Fibroblast of lung (primary cell): Measurements from ENCODE around the gene LMO4. TPM values are rescaled to one million over a fixed set of nuclear protein-coding genes. Genes with fewer than 3 reads are reported as not detected.

Experiments
- DNase-seq, 2 donors: peaks; one replicate each; pipeline versions ENCODE4 v3.0.0 to v3.0.0-alpha.2; 2010; ENCODE audit warnings: low read depth in 2 of 2
- H2AFZ ChIP-seq: 2 replicates; pipeline ENCODE4 v1.5.1; 2012; ENCODE audit warnings: low read length, control low read depth, inconsistent platforms
- H3K27ac ChIP-seq: 2 replicates; pipeline ENCODE4 v1.5.1; 2011; ENCODE audit warnings: low read length, control low read depth; ENCODE audit not compliant: insufficient read depth
- H3K27me3 ChIP-seq: 2 replicates; pipeline ENCODE4 v1.5.1; 2011; ENCODE audit warnings: mild to moderate bottlenecking, low read length; ENCODE audit not compliant: control insufficient read depth, insufficient read depth
- H3K36me3 ChIP-seq: 2 replicates; pipeline ENCODE4 v1.5.1; 2011; ENCODE audit warnings: low read length; ENCODE audit not compliant: control insufficient read depth, insufficient read depth
- H3K4me1 ChIP-seq: 2 replicates; pipeline ENCODE4 v1.5.1; 2011; ENCODE audit warnings: low read length; ENCODE audit not compliant: control insufficient read depth, insufficient read depth; ENCODE audit errors: extremely low read depth
- H3K4me2 ChIP-seq: 2 replicates; pipeline ENCODE4 v1.5.1; 2011; ENCODE audit warnings: low read length, control low read depth; ENCODE audit not compliant: insufficient read depth; ENCODE audit errors: extremely low read depth
- H3K4me3 ChIP-seq, 4 experiments: fragments of 200-600 bp in 1 of 4; sonication (generic) in 1 of 4; replicated peaks in 1 of 4; 2 replicates each; pipeline ENCODE4 v1.5.1; 2011 to 2016; ENCODE audit warnings: low read length in 4 of 4, low read depth in 3 of 4, mild to moderate bottlenecking in 3 of 4, control low read depth in 2 of 4, inconsistent platforms in 1 of 4, mixed read lengths in 1 of 4; ENCODE audit not compliant: insufficient read depth in 1 of 4; ENCODE audit errors: control extremely low read depth in 1 of 4
- H3K79me2 ChIP-seq: 2 replicates; pipeline ENCODE4 v1.5.1; 2012; ENCODE audit warnings: mild to moderate bottlenecking, low read length, inconsistent platforms; ENCODE audit not compliant: control insufficient read depth, insufficient read depth
- H3K9ac ChIP-seq: 2 replicates; pipeline ENCODE4 v1.5.1; 2011; ENCODE audit warnings: mild to moderate bottlenecking, low read length, control low read depth; ENCODE audit not compliant: insufficient read depth
- H3K9me3 ChIP-seq: 2 replicates; pipeline ENCODE4 v1.5.1; 2012; ENCODE audit warnings: low read depth, low read length; ENCODE audit not compliant: control insufficient read depth, insufficient read depth
- H4K20me1 ChIP-seq: 2 replicates; pipeline ENCODE4 v1.5.1; 2011; ENCODE audit warnings: low read length; ENCODE audit not compliant: control insufficient read depth, insufficient read depth; ENCODE audit errors: extremely low read depth
- CTCF ChIP-seq, 2 donors: IDR thresholded peaks in 1 of 2; conservative IDR thresholded peaks in 1 of 2; 1 replicate in 1 of 2; 2 replicates in 1 of 2; pipeline ENCODE4 v1.5.1; 2011 to 2012; ENCODE audit warnings: low read length in 2 of 2, control low read depth in 1 of 2, inconsistent platforms in 1 of 2, low read depth in 1 of 2, mild to moderate bottlenecking in 1 of 2
- EZH2 ChIP-seq: IDR thresholded peaks from 2 replicates; pipeline ENCODE4 v1.5.1; 2012; ENCODE audit warnings: low read length, control low read depth, mild to moderate bottlenecking; ENCODE audit errors: missing control alignments
- polyA plus RNA-seq, 2 donors: library from polyadenylated mRNA; depleted of rRNA in 1 of 2; stranded (reverse) in 1 of 2; unstranded in 1 of 2; fragments of >200 nt; gene quantifications; 2 replicates each; pipeline ENCODE4 v1.2.1, GENCODE V29; 2011 to 2012; ENCODE audit warnings: missing spikeins in 1 of 2
- total RNA-seq: library from RNA; depleted of rRNA; stranded (reverse); fragments of >200 nt; gene quantifications from 2 replicates; pipeline ENCODE4 v1.2.1, GENCODE V29; 2014

The LMO4 gene
- total and polyA plus RNA-seq, 2 donors (not counting 1 experiment from before 2014, with no cell fraction given) = 61.9 to 91.4 TPM

DNA sequence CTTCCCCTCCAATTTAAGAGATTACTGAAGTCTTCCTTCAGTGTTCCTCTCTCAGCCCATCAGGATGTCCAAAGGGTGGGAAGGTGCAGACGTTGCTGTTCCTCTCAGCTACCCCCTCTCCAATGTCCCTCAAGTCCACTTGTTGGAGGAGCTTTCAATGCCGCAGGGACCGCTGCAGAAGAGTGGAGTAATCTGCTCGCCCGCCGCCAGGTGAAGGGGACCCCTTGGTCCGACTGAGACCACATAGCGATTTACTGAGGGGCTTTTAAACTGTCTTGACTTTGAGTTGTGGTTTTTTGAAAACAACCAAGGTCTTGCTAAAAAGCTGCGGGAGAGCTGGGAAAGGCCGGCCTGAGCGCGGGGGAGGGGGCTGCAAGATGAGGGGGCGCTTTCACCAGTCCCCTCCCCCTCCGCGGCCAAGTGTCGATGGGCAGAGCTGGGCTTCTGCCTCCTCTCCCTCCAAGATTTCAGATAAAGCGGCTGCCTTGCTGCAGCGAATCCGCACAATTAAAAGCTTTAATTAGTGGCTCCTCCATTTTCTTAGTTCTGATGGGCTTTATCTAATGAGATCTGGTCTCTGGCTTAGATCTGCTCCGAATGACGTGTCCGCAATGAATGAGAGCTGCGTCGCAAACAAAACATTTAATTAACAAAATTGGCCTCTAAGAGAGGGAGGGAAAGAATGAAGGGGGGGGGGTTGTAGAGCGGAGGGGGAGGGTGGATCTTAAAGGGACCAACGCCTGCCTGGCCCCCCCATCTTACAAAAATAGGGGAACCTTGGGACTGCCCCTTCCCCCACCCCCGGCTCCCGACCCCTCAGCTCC lies 5.9 kb downstream of the LMO4 start:
- DNase-seq = peak; percentile 39 to 42
- peak overlapping the region; percentile 62 to 87 (median 78) for H3K4me3 ChIP-seq
- no peak overlapping the region for H2AFZ ChIP-seq
- peak overlapping the region; percentile 100 for H3K4me2 ChIP-seq
- H3K4me1 ChIP-seq = peaks cover 2% of the 10 kb centered on the region
- no peaks in the 10 kb centered on the region for H3K27me3 ChIP-seq
- peaks cover 95% of the 10 kb centered on the region for H3K79me2 ChIP-seq
- peak overlapping the region; percentile 77 for H3K9ac ChIP-seq
- H3K27ac ChIP-seq = peak overlapping the region; percentile 78
- H3K9me3 ChIP-seq = no peaks in the 10 kb centered on the region
- H4K20me1 ChIP-seq = peaks cover 2% of the 10 kb centered on the region
- TF ChIP-seq EZH2 (no peak), CTCF (conservative IDR thresholded peaks at IDR 0.05 in 1 of 2, IDR thresholded peaks at IDR 0.05 in 1 of 2; ENCODE audit: low read depth in 1 of 2, low read length in 2 of 2) (peak in 1 of 2 donors; percentile 23)
- H3K36me3 ChIP-seq = no peaks in the 10 kb centered on the region

GRCh38 chr1:87335175-87335884 lies 6.7 kb downstream of the LMO4 start:
- H3K27ac ChIP-seq = peak overlapping the region; percentile 78
- H3K79me2 ChIP-seq = peaks cover 92% of the 10 kb centered on the region
- H3K4me2 ChIP-seq = peak overlapping the region; percentile 86
- peak; percentile 40 to 58 for DNase-seq
- TF ChIP-seq CTCF (conservative IDR thresholded peaks at IDR 0.05 in 1 of 2, IDR thresholded peaks at IDR 0.05 in 1 of 2; ENCODE audit: low read depth in 1 of 2, low read length in 2 of 2) (no peak), EZH2 (no peak)
- no peaks in the 10 kb centered on the region for H3K27me3 ChIP-seq
- H2AFZ ChIP-seq = no peak overlapping the region
- peaks cover 2% of the 10 kb centered on the region for H3K4me1 ChIP-seq
- peak overlapping the region; percentile 48 to 87 (median 78) for H3K4me3 ChIP-seq
- H3K9me3 ChIP-seq = no peaks in the 10 kb centered on the region
- H4K20me1 ChIP-seq = peaks cover 2% of the 10 kb centered on the region
- peak overlapping the region; percentile 77 for H3K9ac ChIP-seq
- no peaks in the 10 kb centered on the region for H3K36me3 ChIP-seq

- Histone ChIP-seq H2AFZ (no peak overlapping the region), H4K20me1 (peaks cover 2% of the 10 kb centered on the region), H3K9me3 (no peaks in the 10 kb centered on the region), H3K27ac (peak overlapping the region; percentile 30), H3K79me2 (peaks cover 83% of the 10 kb centered on the region), H3K4me2 (peak overlapping the region; percentile 86), H3K4me3 (peak overlapping the region; percentile 48 to 87 (median 68)), H3K4me1 (peaks cover 2% of the 10 kb centered on the region), H3K36me3 (peaks cover 2% of the 10 kb centered on the region), H3K9ac (no peak overlapping the region), H3K27me3 (no peaks in the 10 kb centered on the region)
- TF ChIP-seq CTCF (conservative IDR thresholded peaks at IDR 0.05 in 1 of 2, IDR thresholded peaks at IDR 0.05 in 1 of 2; ENCODE audit: low read depth in 1 of 2, low read length in 2 of 2) (no peak), EZH2 (no peak)
- DNase-seq = peak in 1 of 2 donors; percentile 44
Observed at GRCh38 chr1:87336623-87337067, 8.0 kb downstream of the LMO4 start.
